KBM-7 (cell line): Measurements from ENCODE around the gene MC3R.
"Not testable (repeated sequence)": the region's sequence is repeated elsewhere in the genome, so short reads cannot be mapped to it uniquely, and the experiment has no call there.

Experiments used
- DNase-seq: peaks from one replicate; pipeline ENCODE4 v3.0.0-alpha.2; 2015
- in situ Hi-C: fragments of 300-500 bp; cut with MboI; formaldehyde crosslinking; loops from 2 replicates; pipeline ENCODE4 v1.14.3; 2020; ENCODE audit warnings: low sequenced_read_pairs, low pct_unique_long_range_greater_than_20kb, mixed read lengths

The MC3R gene

GRCh38 chr20:56247954-56248782, at the start of gene MC3R:
TSS of gene MC3R (plus strand) at chr20:56248732. CDS start at chr20:56248844, 112 bp downstream.
- peak; percentile 51 for DNase-seq
- in situ Hi-C loops: no loop called here

- in situ Hi-C loops: no loop called here
Measured at GRCh38 chr20:56200456-56200855, 48.1 kb upstream of the MC3R start.

DNA sequence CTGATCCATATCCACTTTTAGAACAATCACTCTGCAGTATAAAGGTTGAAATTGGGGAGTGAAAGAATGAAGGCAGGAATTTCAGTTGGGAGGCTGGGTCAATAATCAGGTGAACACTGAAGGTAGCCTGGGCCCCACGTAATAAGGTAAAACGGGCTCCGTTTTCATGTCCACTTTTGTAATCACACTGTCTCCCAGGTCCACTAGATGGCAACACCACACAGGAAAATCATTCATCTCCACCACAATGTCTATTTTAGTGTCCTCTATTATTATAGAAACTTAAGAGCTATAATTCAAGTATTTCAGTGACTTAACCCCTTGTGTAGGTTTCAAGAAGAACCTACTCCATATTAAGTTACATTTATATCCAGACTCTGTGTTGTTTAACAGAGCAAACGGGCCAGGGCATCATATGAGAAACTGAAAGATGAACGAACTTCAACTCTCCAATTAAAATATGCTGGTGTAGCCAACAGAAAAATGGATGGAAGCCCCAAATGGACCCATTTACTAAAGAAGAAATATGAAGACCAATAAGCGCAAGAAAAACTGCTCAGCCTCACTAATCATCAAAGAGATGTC, 45.9 kb upstream of the MC3R start:
- DNase-seq: peak; percentile 25
- in situ Hi-C loops: no loop called here

More at GRCh38 chr20:56200456-56200855, 48.1 kb upstream of the MC3R start:
- DNase-seq: peak; percentile 20

- DNase-seq: no peak
- in situ Hi-C loops: no loop called here
Measured at GRCh38 chr20:56204206-56204605, 44.3 kb upstream of the MC3R start.

- in situ Hi-C loops: no loop called here
- DNase-seq: no peak
Measured at GRCh38 chr20:56205346-56205745, 43.2 kb upstream of the MC3R start.

DNA sequence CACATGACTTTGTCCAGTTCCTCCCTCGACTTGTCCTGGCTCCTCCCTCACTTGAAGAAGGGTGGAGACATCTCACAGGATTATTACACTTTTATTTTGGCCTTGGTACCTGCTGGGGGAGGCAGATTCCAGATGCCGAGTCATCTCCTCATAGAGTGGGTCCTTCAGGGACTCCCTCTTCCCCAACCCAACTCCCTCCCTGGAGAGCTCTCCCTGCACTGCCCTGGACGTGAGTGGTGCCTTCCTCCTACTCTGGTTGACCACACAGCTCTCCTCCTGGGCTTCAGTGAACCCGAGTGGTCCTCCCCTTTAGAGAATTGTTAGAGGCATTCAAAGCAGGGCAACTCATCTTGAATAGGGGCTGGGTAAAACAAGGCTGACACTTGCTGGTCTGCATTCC, 40.9 kb upstream of the MC3R start:
- DNase-seq: no peak
- in situ Hi-C loops: no loop called here

DNA sequence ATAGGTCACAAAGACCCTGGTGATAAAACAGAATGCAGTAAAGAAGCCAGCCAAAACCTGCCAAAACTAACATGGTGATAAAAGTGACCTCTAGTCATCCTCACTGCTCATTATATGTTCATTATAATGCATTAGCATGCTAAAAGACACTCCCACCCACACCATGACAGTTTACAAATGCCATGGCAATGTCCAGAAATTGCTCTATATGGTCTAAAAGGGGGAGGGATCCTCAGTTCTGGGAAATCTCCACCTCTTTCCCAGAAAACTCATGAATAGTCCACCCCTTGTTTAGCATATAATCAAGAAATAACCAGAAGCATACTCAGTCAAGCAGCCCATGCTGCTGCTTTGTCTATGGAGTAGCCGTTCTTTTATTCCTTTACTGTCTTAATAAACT, 40.4 kb upstream of the MC3R start:
- no peak for DNase-seq
- in situ Hi-C loops: no loop called here

- DNase-seq: no peak
- in situ Hi-C loops: no loop called here
Measured at GRCh38 chr20:56211051-56211450, 37.5 kb upstream of the MC3R start.

DNA sequence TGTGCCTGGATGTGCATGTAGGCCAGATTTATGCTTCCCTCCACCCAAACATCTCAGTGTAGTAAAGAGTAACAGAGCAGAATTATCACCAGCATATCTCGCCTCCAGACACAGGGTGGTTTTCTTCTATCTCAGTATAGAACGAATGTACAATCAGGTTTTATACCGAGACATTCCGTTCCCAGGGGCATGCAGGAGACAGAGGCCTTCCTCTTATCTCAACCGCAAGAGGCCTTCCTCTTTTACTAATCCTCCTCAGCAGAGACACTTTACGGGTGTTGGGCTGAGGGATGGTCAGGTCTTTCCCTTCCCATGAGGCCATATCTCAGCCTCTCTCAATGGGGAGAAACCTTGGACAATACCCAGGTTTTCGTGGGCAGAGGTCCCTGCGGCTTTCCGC, 36.4 kb upstream of the MC3R start:
- peak; percentile 61 for DNase-seq
- in situ Hi-C loops: no loop called here

DNA sequence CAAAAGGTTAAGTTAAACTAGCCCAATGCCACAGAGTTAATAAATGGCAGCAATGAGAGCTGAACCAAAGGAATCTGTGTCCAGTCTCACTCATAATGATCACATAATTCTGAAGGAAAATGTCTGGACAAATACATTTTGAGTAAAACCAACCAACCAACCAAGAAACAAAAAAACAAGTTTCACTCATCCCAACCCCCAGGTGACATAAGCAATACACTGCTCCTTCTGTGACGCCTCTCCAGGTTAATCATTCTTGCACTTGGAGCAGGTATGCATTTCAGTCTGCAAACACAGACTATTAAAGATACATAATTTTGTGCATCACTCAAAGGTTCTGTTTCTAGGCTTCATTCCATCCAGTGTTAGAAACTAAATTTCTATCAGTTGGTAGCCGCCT, 35.2 kb upstream of the MC3R start:
- DNase-seq: no peak
- in situ Hi-C loops: no loop called here

- no peak for DNase-seq
- in situ Hi-C loops: no loop called here
Measured at GRCh38 chr20:56215115-56215514, 33.4 kb upstream of the MC3R start.

DNA sequence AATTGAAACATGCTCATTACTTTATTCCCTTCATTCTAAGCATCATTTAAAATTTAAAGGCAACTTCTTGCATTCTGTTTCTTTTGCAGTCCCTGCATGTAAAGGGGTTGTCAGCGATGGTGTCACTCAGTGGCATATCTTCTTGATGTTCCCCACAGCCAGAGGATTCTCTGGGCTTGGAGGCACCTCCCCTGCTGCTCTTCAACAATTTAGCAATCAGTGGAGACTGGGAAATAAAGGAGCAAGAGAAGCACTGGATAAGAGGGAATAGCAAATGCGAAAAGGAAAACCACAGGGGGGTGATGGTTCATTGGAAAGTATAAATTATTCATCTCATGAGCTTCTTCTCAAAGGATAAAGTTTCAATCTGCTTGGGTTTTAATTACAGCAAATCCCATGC, 30.7 kb upstream of the MC3R start:
- no peak for DNase-seq
- in situ Hi-C loops: no loop called here

DNA sequence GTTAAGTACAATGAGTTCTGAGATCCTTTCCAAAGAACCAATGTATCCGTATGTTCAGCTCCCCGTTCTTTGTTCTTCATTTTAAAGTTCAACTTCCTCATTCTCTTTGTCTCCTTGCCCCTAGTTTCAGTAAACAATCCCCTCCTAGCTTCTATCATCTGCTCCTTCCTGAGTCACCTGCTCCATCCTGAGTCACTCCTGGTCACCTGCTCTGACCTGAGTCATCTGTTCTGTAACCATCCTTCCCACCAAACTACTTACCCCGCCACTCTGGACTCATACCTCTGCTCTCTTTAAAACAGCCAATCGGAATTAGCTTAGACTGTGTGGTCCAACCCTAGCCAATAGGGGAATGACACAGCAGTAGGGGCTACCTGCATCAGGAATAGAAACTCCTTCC, 27.3 kb upstream of the MC3R start:
- in situ Hi-C loops: not testable (repeated sequence)
- DNase-seq: peak; percentile 8

GRCh38 chr20:56222201-56222600, 26.3 kb upstream of the MC3R start:
- DNase-seq: no peak
- in situ Hi-C loops: no loop called here

DNA sequence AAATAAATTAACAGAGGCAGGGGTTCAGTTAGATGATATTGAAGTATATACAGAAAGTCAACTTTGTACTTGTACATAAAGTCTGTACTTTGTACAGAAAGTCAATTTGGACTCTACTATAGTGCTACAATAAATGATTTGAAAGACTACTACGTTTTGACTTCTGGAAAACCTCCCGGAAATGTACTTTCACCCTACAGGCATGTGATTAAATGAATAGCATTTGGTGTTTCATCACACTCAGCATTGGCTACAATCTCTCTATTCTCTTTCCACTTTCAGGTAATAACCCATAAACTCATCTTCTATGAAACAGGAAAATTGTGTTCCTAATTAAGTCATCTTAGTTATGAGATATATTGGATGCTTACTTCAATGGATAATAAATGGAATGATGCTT, 25.6 kb upstream of the MC3R start:
- in situ Hi-C loops: no loop called here

DNA sequence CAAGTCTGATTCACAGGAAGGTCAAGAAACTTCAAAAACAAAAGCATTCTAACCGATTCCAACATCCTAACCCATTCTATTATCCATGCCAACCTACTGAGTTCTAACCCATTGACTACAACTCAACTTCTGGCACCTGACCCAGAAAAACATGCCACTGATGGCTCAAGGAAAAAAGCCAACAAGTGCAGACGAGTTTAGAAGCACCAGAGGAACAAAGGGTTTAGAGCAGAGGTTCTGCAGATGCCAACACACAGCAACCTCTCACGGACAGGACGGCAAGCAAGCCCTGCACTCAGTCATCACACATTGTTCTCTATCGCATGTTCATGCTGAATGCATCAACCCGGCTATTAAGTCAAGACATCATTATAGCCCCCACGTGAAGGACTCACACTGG, 25.2 kb upstream of the MC3R start:
- in situ Hi-C loops: no loop called here
- no peak for DNase-seq

More for the DNA sequence above, 25.6 kb upstream of the MC3R start:
- DNase-seq: no peak

- in situ Hi-C loops: no loop called here
Measured at GRCh38 chr20:56228021-56228420, 20.5 kb upstream of the MC3R start.

GRCh38 chr20:56229812-56230211, 18.7 kb upstream of the MC3R start:
- no peak for DNase-seq
- in situ Hi-C loops: no loop called here

More at GRCh38 chr20:56228021-56228420, 20.5 kb upstream of the MC3R start:
- no peak for DNase-seq

DNA sequence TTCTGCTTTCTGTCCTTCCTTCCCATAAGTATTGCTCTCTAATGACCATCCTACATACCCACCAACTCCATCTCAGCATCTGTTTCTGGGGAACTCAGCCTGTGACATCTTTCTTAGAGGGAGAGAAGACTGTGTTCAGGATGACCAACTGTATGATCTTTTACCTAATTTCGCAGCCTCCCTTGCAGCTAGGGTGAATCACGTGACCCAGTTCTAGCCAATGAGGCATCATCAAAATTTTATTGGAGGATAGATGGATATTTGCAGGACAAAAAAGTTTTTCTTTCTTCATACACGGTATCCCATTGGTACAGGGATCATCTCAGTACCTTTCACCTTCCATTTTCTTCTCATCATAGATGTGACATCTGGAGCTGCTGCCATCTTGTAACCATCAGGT, 14.4 kb upstream of the MC3R start:
- in situ Hi-C loops: no loop called here
- DNase-seq: no peak

- in situ Hi-C loops: no loop called here
- DNase-seq: no peak
Measured at GRCh38 chr20:56237335-56237734, 11.2 kb upstream of the MC3R start.

DNA sequence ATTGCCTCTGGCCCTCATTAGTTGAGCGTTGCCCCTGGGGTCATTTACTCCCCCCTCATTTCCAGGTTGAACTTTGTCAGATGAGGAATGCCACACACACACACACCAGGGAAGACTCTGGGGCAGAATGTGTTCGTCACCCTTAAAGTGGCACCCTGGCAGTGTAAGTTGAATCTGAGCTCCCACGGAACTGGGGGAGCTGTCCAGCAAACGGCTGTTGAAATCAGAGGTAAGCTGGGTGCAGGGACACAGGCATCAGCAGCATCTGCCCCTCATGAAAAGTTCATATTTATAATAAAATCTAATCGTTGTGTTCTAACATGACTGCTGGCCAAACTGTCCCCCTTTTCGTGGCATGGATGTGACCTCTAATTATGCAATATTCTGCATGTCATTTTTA, 4.3 kb upstream of the MC3R start:
- in situ Hi-C loops: no loop called here

More for the DNA sequence above, 4.3 kb upstream of the MC3R start:
- DNase-seq: no peak
